Stimulated activated naive CD4-positive, alpha-beta T cell treated with Interleukin-2 at 50 U/mL for 16 hours (primary cell): Measurements from ENCODE around the gene AGBL1.

ENCODE experiments used
- DNase-seq: peaks from one replicate; lab custom pipeline; 2025; lab: John Stamatoyannopoulos, UW

Gene AGBL1

GRCh38 chr15:86322629-86323028 lies 243.0 kb downstream of the AGBL1 start:
- DNase-seq, result no peak

- DNase-seq, result no peak
Measured at GRCh38 chr15:86327230-86327865, 247.7 kb downstream of the AGBL1 start.

DNA sequence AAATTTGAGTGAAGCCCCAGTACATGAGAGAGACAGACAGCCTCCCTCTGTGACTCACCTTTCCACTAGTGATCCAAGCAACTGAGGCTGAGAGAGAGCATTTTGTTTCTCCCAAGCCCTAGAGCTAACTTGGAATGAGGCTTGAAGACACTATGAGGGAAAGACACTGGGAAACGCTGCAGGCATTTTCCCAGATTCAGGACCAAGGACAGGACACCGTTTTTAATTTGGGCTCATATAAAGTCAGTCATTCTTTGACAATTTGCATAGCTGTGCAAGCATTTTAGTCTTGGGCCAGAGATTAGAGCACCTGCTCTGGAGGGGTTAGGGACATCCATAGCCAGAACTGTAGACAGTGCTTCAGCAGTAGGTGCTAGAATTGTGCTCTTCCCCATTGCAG lies 249.0 kb downstream of the AGBL1 start:
- DNase-seq, result no peak

- no peak for DNase-seq
Measured at GRCh38 chr15:86329311-86330013, 249.8 kb downstream of the AGBL1 start.

DNA sequence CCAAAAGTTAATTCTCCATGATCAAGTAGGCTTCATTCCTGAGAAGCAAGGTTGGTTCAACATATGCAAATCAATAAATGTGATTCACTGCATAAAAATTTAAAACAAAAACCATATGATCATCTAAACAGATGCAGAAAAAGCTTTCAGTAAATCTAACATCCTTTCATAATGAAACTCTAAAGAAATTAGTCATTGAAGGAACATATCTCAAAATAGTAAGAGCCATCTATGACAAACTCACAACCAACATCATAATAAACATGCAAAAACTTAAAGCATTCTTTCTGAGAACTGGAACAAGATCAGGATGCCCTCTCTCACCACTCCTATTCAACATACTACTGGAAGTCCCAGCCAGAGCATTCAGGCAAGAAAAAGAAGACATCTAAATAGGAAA lies 254.1 kb downstream of the AGBL1 start:
- DNase-seq, result no peak

DNA sequence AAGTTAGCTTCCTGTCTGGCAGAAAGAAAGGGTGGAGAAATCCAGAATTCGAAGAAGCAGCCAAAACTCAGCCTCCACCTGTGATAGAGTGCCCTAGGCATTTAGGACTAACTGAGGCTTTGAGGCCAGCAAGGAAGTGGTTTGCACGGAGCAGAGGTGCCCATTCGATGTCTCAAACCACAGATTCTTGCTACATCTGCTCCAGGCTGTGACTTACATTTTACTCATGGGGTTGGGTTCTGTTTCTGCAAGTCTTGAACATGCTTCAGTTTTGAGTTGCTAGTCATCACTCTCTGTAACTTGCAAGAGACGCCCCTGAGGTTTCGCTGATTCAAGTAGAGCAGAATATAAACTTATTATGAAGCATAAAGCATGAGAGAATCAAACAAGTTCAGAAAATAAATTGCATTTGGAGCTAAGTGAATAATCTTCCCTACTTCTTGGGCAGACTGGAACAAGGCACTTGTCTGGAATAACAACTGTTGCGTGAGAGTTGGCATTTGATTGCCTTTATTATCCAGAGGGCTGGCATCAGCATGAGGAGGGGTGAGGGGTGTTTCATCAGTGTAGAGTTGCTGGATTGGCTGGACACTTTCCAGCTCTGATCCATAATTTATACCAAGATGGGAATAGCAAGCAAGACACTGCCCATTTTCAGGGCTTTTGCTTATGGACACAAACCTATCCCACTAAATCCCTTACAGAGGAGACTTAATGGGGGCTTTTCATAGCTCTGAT lies 256.5 kb downstream of the AGBL1 start:
- DNase-seq, result no peak

DNA sequence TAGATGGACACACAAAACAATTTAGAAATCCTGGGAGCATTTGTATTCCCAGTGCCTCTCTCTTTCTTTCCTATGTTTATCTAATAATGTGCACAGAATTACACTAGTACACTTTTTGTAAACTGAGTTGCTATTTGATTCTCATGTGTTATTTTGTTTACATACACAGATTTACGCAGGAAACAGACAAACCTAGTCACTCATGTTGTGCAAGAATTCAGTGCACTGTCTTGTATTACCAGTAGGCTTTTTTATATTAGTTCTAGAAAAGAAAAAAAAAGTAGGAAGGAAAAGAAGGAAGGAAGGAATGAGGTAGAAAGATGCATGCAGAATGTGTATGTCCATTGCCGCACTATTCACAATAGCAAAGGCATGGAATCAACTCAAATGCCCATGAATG lies 257.4 kb downstream of the AGBL1 start:
- DNase-seq, result no peak

DNA sequence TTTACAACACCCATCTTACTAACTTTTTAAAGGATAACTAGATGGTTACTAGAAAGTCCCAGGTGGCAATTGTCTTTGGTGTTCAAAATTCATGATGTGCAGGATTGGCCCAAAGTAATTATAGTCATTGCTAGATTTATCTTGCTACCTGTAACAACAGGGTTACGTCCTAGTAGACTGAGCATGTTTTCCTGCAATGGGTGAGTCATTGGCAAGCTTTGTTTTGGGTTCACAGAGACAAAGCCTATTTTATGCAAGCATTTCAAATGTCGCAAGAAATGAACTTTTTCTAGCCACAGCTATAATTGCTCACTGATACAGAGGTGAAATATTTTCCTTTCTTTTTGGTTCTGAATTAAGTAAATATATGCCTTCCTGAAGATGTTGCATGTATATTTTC lies 267.6 kb downstream of the AGBL1 start:
- no peak for DNase-seq

DNA sequence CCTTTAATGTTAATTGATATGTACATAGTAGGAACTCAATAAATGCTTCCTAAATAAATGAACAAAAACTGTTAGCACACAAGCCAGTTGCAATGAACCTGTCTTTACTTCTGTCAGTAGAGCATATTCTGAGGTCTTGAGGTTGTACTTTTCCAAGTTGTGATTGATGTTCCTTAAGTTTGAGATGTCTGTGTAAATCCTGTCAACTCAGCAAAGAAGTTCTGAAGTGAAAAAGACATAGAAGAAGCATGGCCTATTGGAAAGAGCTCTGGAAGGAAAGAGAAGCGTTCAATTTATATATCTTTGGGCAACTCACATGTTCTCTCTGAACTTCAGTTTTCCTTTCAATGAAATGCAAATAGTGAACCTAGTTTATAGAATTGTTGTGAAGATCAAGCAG lies 269.9 kb downstream of the AGBL1 start:
- no peak for DNase-seq

- no peak for DNase-seq
Measured at GRCh38 chr15:86353213-86353612, 273.5 kb downstream of the AGBL1 start.

DNA sequence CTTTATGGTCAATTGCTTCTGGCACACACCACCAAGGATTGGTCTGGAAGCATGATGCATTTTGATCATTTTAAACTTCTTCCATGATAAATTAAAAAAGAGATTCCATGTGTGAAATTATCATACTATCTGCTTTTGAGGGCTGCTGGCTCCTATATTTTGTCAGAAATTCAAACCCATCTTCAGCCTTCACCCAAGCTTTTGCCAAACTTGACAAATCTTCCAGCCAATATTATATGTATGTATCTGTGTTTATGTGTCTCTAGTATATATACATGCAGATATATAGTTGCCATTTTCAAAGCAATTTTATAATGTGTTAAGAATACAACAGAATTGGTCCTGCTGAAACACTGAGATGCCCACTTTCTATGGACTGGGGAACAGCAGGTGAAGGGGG lies 275.7 kb downstream of the AGBL1 start:
- DNase-seq, result no peak

GRCh38 chr15:86355801-86356200 lies 276.1 kb downstream of the AGBL1 start:
- no peak for DNase-seq

DNA sequence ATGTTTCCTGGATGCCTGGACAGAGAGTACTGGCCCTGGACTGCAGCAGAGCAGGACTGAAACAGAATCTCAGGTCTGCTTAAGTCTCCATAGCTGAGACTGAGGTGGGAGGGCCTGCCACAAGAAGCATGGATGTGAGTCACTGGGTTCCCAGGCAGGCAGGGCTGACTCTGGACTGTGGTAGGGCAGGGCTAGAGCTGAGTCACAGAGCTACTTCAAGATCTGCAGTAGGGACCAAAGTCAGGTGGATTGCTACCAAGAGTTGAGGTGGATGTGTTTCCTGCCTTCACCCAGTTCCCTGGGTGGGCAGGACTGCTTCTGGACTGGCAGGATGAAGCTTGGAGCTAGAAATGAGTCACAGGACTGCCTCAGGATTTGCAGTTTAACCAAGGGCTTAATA lies 282.9 kb downstream of the AGBL1 start:
- no peak for DNase-seq

DNA sequence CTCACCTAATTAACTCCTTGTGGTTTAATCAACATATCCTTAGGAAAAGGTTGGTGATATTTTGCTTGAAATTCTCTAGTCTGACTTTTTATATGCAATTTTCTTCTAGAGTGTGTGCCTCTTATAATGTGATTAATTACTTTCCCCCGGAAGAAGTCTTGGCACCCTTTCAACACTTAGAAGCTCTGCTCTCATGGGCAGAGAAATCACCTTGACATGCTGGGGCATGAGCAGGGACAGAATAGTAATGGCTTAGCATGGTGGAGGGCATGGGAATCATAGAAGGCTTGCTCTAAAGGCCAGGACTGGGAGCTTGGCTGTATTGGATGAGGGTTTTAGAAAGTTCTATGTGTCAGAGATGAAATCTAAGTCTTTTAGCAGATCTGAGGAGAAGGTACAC lies 293.5 kb downstream of the AGBL1 start:
- DNase-seq, result no peak

- no peak for DNase-seq
Measured at GRCh38 chr15:86375733-86376280, 296.1 kb downstream of the AGBL1 start.

DNA sequence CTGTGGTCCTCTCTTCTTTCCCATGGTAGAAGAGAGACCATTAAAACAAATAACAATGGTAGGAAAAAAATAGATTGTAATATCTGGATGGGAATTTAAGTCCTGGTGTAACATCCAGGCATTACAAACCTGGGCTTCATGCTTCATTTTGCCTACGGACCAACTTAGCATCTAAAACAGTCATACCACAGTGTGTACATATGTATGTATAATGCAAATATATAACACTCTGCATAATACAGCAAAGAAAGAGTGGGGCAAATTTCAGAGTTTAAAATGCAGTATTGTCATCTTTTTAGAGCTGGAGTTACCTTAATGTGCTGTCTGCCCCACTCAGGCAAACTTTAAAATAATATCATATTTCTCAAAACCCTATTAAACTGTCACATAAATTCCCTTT lies 298.2 kb downstream of the AGBL1 start:
- no peak for DNase-seq

DNA sequence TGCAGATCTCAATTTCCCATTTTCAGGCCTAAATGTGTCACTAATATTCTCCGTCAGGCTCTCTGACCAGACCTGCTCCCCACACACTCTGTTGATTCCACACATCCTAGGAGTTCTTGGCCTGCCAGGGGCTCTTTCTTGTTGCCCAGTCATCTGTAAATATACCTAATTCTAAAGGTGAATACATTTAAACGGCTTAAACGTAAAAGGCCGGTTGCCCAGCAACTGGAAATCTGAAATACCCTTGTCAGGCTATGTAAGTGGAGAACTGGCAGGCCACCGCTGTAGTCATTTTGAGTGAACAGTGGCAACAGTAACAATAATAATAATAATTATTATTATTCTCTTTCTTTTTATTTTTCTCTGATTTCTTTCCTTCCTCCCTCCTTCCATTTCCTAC lies 302.7 kb downstream of the AGBL1 start:
- no peak for DNase-seq

DNA sequence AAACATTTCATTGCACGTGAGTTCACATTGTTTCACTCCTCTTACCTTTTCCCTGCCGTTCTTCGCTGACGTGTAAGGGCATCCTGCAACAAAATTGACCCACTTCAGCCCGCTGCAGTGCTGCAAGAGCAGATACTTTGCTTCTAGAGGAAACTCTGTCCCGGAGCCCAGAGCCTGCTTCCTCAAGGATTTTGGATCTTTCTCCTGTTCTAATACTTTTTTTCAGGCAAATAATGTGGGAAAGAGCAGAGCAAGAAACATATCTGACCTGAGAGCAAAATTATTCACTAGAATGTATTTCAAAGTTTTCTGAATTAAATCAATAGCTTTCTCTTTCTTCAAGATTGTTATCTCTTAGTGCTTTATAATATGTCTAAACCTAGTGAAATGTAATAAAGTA lies 303.9 kb downstream of the AGBL1 start:
- no peak for DNase-seq

GRCh38 chr15:86384186-86384585 lies 304.5 kb downstream of the AGBL1 start:
- DNase-seq, result no peak

- DNase-seq, result no peak
Measured at GRCh38 chr15:86392296-86392695, 312.6 kb downstream of the AGBL1 start.

- no peak for DNase-seq
Measured at GRCh38 chr15:86392874-86393273, 313.2 kb downstream of the AGBL1 start.

DNA sequence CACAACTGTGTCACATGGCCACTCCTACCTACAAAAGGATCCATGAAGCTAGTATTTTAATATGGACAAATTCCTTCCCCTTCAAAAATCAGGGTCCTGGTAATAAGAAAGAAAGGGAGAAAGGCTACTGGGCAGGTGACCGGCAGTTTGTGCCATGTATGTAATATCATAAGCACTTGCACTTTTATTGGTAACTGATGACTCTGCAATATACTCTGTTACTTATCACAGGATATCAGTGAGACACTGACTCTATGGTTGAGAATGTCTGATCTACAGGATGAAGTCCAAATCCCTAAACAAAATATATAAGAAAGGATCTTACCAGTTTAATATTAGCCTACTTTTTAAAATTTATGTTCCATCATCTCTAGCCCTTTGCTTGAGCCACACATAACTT lies 315.2 kb downstream of the AGBL1 start:
- no peak for DNase-seq
